HepG2 (cell line): ENCODE results near the gene ARHGEF4. TPM values are rescaled to one million over a fixed set of nuclear protein-coding genes. Genes with fewer than 3 reads are reported as not detected.
A peak's percentile ranks its signal among the peaks of the same experiment; 100 is the strongest.

Experiments used
- CEBPB ChIP-seq: IDR thresholded peaks from 2 replicates; pipeline ENCODE4 v1.6.1; 2011; ENCODE audit warnings: low read depth, low read length, improper control_type of control experiment, borderline replicate concordance
- FOSL2 ChIP-seq: sonication (generic); formaldehyde crosslinking; IDR thresholded peaks from 2 replicates; pipeline ENCODE4 v1.4.0; 2020; ENCODE audit warnings: missing genetic modification reagents
- HES4 ChIP-seq: sonication (generic); formaldehyde crosslinking; IDR thresholded peaks from 2 replicates; pipeline ENCODE4 v1.9.0; 2021; ENCODE audit warnings: mild to moderate bottlenecking, missing genetic modification reagents, borderline replicate concordance
- HNRNPL ChIP-seq: fragments of 200-400 bp; formaldehyde crosslinking; IDR thresholded peaks from 2 replicates; pipeline ENCODE4 v1.6.1; 2017; ENCODE audit warnings: mild to moderate bottlenecking, low read depth, low read length
- MEF2D ChIP-seq: sonication (generic); formaldehyde crosslinking; IDR thresholded peaks from 2 replicates; pipeline ENCODE4 v1.5.1; 2020; ENCODE audit warnings: mild to moderate bottlenecking, missing genetic modification reagents
- MIER2 ChIP-seq: IDR thresholded peaks from 2 replicates; pipeline ENCODE4 v1.6.1; 2016; ENCODE audit warnings: missing biosample characterization, missing genetic modification reagents
- MTA1 ChIP-seq: sonication (generic); formaldehyde crosslinking; IDR thresholded peaks from 2 replicates; pipeline ENCODE4 v1.4.0; 2020; ENCODE audit warnings: missing genetic modification reagents, mild to moderate bottlenecking, borderline replicate concordance
- NRL ChIP-seq: sonication (generic); formaldehyde crosslinking; IDR thresholded peaks from 2 replicates; pipeline ENCODE4 v1.5.0; 2020; ENCODE audit warnings: missing genetic modification reagents, mild to moderate bottlenecking, moderate library complexity, borderline replicate concordance
- RBFOX2 ChIP-seq: fragments of 200-400 bp; formaldehyde crosslinking; IDR thresholded peaks from 2 replicates; pipeline ENCODE4 v1.6.1; 2017; ENCODE audit warnings: low read depth, mild to moderate bottlenecking, low read length
- REXO4 ChIP-seq: sonication (generic); formaldehyde crosslinking; IDR thresholded peaks from 2 replicates; pipeline ENCODE4 v1.8.0; 2022; ENCODE audit warnings: missing genetic modification reagents, mild to moderate bottlenecking, borderline replicate concordance
- SMAD1 ChIP-seq: sonication (generic); formaldehyde crosslinking; IDR thresholded peaks from 2 replicates; pipeline ENCODE4 v1.4.0; 2020; ENCODE audit warnings: missing genetic modification reagents, low read depth, mild to moderate bottlenecking, borderline replicate concordance
- TAF1 ChIP-seq: sonication (generic); formaldehyde crosslinking; IDR thresholded peaks from 2 replicates; pipeline ENCODE4 v1.4.0; 2020; ENCODE audit warnings: missing genetic modification reagents
- ZNF331 ChIP-seq: sonication (generic); formaldehyde crosslinking; IDR thresholded peaks from 2 replicates; pipeline ENCODE4 v1.4.0; 2020; ENCODE audit warnings: missing genetic modification reagents
- ZNF451 ChIP-seq: sonication (generic); formaldehyde crosslinking; IDR thresholded peaks from 2 replicates; pipeline ENCODE4 v1.5.0; 2020; ENCODE audit warnings: mild to moderate bottlenecking, missing genetic modification reagents
- ZNF547 ChIP-seq: sonication (generic); formaldehyde crosslinking; IDR thresholded peaks from 2 replicates; pipeline ENCODE4 v1.5.1; 2020; ENCODE audit warnings: mild to moderate bottlenecking, missing genetic modification reagents
- ZNF552 ChIP-seq: sonication (generic); formaldehyde crosslinking; IDR thresholded peaks from 2 replicates; pipeline ENCODE4 v1.9.0; 2022; ENCODE audit warnings: missing genetic modification reagents, mild to moderate bottlenecking, borderline replicate concordance
- ZNF720 ChIP-seq: sonication (generic); formaldehyde crosslinking; IDR thresholded peaks from 2 replicates; pipeline ENCODE4 v1.4.0; 2020; ENCODE audit warnings: missing genetic modification reagents
- ZNF781 ChIP-seq: sonication (generic); formaldehyde crosslinking; IDR thresholded peaks from 2 replicates; pipeline ENCODE4 v1.5.1; 2020; ENCODE audit warnings: borderline replicate concordance, mild to moderate bottlenecking, missing genetic modification reagents; ENCODE audit errors: not compliant biosample characterization
- polyA plus RNA-seq, 8 experiments: library from polyadenylated mRNA; depleted of rRNA in 3 of 8; stranded (reverse) in 7 of 8; unstranded in 1 of 8; fragments of >200 nt; fragmentation: Illumina TruSeq in 4 of 8; extraction: Trizol in 4 of 8; gene quantifications; 2 replicates each; pipeline versions ENCODE4 v1.2.1 to v1.2.3, GENCODE V29; 2011 to 2016; ENCODE audit warnings: low read depth in 4 of 8, missing spikeins in 1 of 8, mixed read lengths in 1 of 8; ENCODE audit not compliant: insufficient read depth in 1 of 8
- total RNA-seq, 5 experiments: library from RNA; depleted of rRNA; stranded (reverse); fragments of >200 nt; fragmentation: Illumina TruSeq; extraction: Trizol; gene quantifications; 2 replicates each; pipeline ENCODE4 v1.2.3, GENCODE V29; 2016; ENCODE audit warnings: low read depth in 1 of 5
- TF ChIP-seq, protein P1 (sequence below): sonication (generic); formaldehyde crosslinking; IDR thresholded peaks from 2 replicates; pipeline ENCODE4 v1.5.1; 2020; ENCODE audit warnings: missing genetic modification reagents, mild to moderate bottlenecking, borderline replicate concordance
- TF ChIP-seq, protein P2 (sequence below): sonication (generic); formaldehyde crosslinking; IDR thresholded peaks from 2 replicates; pipeline ENCODE4 v1.8.1; 2022; ENCODE audit warnings: mild to moderate bottlenecking, missing genetic modification reagents
- TF ChIP-seq, protein P3 (sequence below): sonication (generic); formaldehyde crosslinking; IDR thresholded peaks from 2 replicates; pipeline ENCODE4 v1.9.0; 2021; ENCODE audit warnings: missing genetic modification reagents, mild to moderate bottlenecking, borderline replicate concordance
- TF ChIP-seq, protein P4 (sequence below): IDR thresholded peaks from 2 replicates; pipeline ENCODE4 v1.6.1; 2016
- TF ChIP-seq, protein P5 (sequence below): sonication (generic); formaldehyde crosslinking; IDR thresholded peaks from 2 replicates; pipeline ENCODE4 v1.8.0; 2022; ENCODE audit warnings: low read depth, missing genetic modification reagents

ARHGEF4 gene
- total and polyA plus RNA-seq, 2 of the 13 experiments (the other 11 are each of a cell fraction or from before 2014, with no cell fraction given) = 0.11 to 0.13 TPM

DNA sequence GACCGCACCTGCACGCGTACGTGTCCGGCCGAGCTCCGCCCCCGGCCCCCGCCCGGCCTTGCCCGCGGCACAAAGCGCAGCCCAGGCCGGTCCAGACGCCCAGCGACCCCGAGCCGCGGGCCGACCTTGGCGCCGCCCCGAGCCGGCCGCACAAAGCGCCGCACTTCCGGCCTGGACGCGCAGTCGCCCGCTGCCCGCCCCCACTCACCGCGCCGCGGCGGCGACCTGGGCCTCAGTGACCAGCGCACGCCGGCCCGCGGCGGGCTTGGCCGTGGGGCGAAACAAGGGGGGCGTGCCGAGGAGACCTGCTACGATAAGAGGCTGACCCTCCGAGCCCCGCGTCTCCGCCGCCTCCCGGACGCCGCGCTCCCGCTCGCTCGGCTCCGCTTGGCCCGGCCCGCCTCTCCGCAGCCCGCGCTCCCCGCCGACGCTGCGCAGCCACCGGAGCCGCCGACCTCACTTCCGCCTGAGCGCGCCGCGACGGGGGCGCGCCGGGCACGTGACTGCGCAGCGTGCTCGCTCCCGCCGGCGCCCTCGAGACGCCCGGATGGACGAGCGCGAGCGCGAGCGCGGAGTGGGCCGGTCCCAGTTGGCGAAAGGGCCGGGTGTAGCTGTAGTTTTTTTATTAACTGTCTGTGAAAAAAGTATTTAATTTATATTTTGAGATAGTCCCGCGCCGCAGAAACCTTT, 256.4 kb downstream of the ARHGEF4 start, which contains the start of gene FAM168B (continued):
- TF ChIP-seq, protein P1, sequence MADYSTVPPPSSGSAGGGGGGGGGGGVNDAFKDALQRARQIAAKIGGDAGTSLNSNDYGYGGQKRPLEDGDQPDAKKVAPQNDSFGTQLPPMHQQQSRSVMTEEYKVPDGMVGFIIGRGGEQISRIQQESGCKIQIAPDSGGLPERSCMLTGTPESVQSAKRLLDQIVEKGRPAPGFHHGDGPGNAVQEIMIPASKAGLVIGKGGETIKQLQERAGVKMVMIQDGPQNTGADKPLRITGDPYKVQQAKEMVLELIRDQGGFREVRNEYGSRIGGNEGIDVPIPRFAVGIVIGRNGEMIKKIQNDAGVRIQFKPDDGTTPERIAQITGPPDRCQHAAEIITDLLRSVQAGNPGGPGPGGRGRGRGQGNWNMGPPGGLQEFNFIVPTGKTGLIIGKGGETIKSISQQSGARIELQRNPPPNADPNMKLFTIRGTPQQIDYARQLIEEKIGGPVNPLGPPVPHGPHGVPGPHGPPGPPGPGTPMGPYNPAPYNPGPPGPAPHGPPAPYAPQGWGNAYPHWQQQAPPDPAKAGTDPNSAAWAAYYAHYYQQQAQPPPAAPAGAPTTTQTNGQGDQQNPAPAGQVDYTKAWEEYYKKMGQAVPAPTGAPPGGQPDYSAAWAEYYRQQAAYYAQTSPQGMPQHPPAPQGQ (CRISPR knock-in tag) = no peak
- TF ChIP-seq HES4 (peak; percentile 96), REXO4 (CRISPR knock-in tag) (no peak), CEBPB (no peak), ZNF547 (CRISPR knock-in tag) (peak; percentile 54), ZNF451 (CRISPR knock-in tag) (no peak), TAF1 (CRISPR knock-in tag) (peak; percentile 65; the same call in 1 of the 2 replicates), FOSL2 (CRISPR knock-in tag) (no peak), ZNF552 (no peak), RBFOX2 (peak; percentile 99), HNRNPL (no peak), ZNF720 (CRISPR knock-in tag) (no peak), MTA1 (CRISPR knock-in tag) (peak; percentile 40; the same call in 1 of the 2 replicates), MEF2D (no peak), MIER2 (no peak), ZNF331 (CRISPR knock-in tag) (peak; percentile 33; the same call in 1 of the 2 replicates), SMAD1 (CRISPR knock-in tag) (peak; percentile 50; the same call in 1 of the 2 replicates), NRL (CRISPR knock-in tag) (no peak), ZNF781 (no peak)
- TF ChIP-seq, protein P2, sequence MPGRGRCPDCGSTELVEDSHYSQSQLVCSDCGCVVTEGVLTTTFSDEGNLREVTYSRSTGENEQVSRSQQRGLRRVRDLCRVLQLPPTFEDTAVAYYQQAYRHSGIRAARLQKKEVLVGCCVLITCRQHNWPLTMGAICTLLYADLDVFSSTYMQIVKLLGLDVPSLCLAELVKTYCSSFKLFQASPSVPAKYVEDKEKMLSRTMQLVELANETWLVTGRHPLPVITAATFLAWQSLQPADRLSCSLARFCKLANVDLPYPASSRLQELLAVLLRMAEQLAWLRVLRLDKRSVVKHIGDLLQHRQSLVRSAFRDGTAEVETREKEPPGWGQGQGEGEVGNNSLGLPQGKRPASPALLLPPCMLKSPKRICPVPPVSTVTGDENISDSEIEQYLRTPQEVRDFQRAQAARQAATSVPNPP (CRISPR knock-in tag) = peak; percentile 94
- TF ChIP-seq, protein P3, sequence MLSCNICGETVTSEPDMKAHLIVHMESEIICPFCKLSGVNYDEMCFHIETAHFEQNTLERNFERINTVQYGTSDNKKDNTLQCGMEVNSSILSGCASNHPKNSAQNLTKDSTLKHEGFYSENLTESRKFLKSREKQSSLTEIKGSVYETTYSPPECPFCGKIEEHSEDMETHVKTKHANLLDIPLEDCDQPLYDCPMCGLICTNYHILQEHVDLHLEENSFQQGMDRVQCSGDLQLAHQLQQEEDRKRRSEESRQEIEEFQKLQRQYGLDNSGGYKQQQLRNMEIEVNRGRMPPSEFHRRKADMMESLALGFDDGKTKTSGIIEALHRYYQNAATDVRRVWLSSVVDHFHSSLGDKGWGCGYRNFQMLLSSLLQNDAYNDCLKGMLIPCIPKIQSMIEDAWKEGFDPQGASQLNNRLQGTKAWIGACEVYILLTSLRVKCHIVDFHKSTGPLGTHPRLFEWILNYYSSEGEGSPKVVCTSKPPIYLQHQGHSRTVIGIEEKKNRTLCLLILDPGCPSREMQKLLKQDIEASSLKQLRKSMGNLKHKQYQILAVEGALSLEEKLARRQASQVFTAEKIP (CRISPR knock-in tag) = no peak
- TF ChIP-seq, protein P4, sequence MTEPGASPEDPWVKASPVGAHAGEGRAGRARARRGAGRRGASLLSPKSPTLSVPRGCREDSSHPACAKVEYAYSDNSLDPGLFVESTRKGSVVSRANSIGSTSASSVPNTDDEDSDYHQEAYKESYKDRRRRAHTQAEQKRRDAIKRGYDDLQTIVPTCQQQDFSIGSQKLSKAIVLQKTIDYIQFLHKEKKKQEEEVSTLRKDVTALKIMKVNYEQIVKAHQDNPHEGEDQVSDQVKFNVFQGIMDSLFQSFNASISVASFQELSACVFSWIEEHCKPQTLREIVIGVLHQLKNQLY = no peak
- TF ChIP-seq, protein P5, sequence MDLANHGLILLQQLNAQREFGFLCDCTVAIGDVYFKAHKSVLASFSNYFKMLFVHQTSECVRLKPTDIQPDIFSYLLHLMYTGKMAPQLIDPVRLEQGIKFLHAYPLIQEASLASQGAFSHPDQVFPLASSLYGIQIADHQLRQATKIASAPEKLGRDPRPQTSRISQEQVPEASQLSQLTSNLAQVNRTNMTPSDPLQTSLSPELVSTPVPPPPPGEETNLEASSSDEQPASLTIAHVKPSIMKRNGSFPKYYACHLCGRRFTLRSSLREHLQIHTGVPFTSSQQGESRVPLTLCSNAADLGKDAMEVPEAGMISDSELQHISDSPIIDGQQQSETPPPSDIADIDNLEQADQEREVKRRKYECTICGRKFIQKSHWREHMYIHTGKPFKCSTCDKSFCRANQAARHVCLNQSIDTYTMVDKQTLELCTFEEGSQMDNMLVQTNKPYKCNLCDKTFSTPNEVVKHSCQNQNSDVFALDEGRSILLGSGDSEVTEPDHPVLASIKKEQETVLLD (CRISPR knock-in tag) = peak; percentile 99
